ENCODE results near the gene MALAT1.
"Not testable (repeated sequence)": the region's sequence is repeated elsewhere in the genome, so short reads cannot be mapped to it uniquely, and the experiment has no call there.

The MALAT1 gene

GRCh38 chr11:65472588-65473277 is 26.1 kb upstream of the MALAT1 start:
- Histone ChIP-seq H3K4me2 (ENCODE audit: low read depth, low read length) (peak overlapping the region; percentile 75; the same call in 1 of the 2 replicates), H3K4me1 (ENCODE audit: low read length) (peaks cover 32% of the 10 kb centered on the region), H3K27ac (ENCODE audit: low read length) (peak overlapping the region; percentile 93), H3F3A (ENCODE audit: insufficient read depth, low read length) (peaks cover 48% of the 10 kb centered on the region), H3K9ac (ENCODE audit: low read length) (peak overlapping the region; percentile 87), H3K79me2 (ENCODE audit: low read length) (peaks cover 20% of the 10 kb centered on the region), H3K4me3 (ENCODE audit: low read length) (peak overlapping the region; percentile 25; the same call in 1 of the 2 replicates)
- not testable (repeated sequence) for H4K20me1 ChIP-seq (ENCODE audit: insufficient read depth, low read length); H3K27me3 ChIP-seq (replicated peaks; ENCODE audit: insufficient read depth, low read length); H3K9me3 ChIP-seq (replicated peaks; ENCODE audit: insufficient read depth, low read length); H2AFZ ChIP-seq (ENCODE audit: low read length); H3K36me3 ChIP-seq (replicated peaks; ENCODE audit: insufficient read depth, low read length); DNase-seq; H3K9me2 ChIP-seq (replicated peaks; ENCODE audit: insufficient read depth, low read length)

- H3K4me1 ChIP-seq (ENCODE audit: low read length): peaks cover 33% of the 10 kb centered on the region
- no peak overlapping the region for H3K4me2 ChIP-seq (ENCODE audit: low read depth, low read length)
- H2AFZ ChIP-seq (ENCODE audit: low read length): no peak overlapping the region
- H3K4me3 ChIP-seq (ENCODE audit: low read length): no peak overlapping the region
- no peaks in the 10 kb centered on the region for H3K27me3 ChIP-seq (replicated peaks; ENCODE audit: insufficient read depth, low read length)
- peak overlapping the region; percentile 93; the same call in 1 of the 2 replicates for H3K27ac ChIP-seq (ENCODE audit: low read length)
- H3K9me2 ChIP-seq (replicated peaks; ENCODE audit: insufficient read depth, low read length): no peaks in the 10 kb centered on the region
- H3K79me2 ChIP-seq (ENCODE audit: low read length): peaks cover 24% of the 10 kb centered on the region
- no peaks in the 10 kb centered on the region for H4K20me1 ChIP-seq (ENCODE audit: insufficient read depth, low read length)
- peaks cover 50% of the 10 kb centered on the region for H3F3A ChIP-seq (ENCODE audit: insufficient read depth, low read length)
- TF ChIP-seq CTCF (IDR thresholded peaks at IDR 0.05; ENCODE audit: low read length) (no peak), EZH2 (optimal IDR thresholded peaks at IDR 0.05; ENCODE audit: low read depth, low read length) (no peak)
- no peak for DNase-seq
- H3K9ac ChIP-seq (ENCODE audit: low read length): no peak overlapping the region
- no peaks in the 10 kb centered on the region for H3K36me3 ChIP-seq (replicated peaks; ENCODE audit: insufficient read depth, low read length)
- no peaks in the 10 kb centered on the region for H3K9me3 ChIP-seq (replicated peaks; ENCODE audit: insufficient read depth, low read length)
Observed at GRCh38 chr11:65473278-65473860, 25.5 kb upstream of the MALAT1 start.

- no peak overlapping the region for H3K4me2 ChIP-seq (ENCODE audit: low read depth, low read length)
- DNase-seq: no peak
- H4K20me1 ChIP-seq (ENCODE audit: insufficient read depth, low read length): no peaks in the 10 kb centered on the region
- no peaks in the 10 kb centered on the region for H3K36me3 ChIP-seq (replicated peaks; ENCODE audit: insufficient read depth, low read length)
- peaks cover 28% of the 10 kb centered on the region for H3K79me2 ChIP-seq (ENCODE audit: low read length)
- no peak overlapping the region for H2AFZ ChIP-seq (ENCODE audit: low read length)
- no peak for TF ChIP-seq EZH2phosphoT487 (IDR thresholded peaks at IDR 0.05; ENCODE audit: low read length)
- no peak for TF ChIP-seq EZH2 (optimal IDR thresholded peaks at IDR 0.05; ENCODE audit: low read depth, low read length)
- no peak for TF ChIP-seq CTCF (IDR thresholded peaks at IDR 0.05; ENCODE audit: low read length)
- peaks cover 52% of the 10 kb centered on the region for H3F3A ChIP-seq (ENCODE audit: insufficient read depth, low read length)
- no peak overlapping the region for H3K4me3 ChIP-seq (ENCODE audit: low read length)
- peak overlapping the region; percentile 14; the same call in 1 of the 2 replicates for H3K27ac ChIP-seq (ENCODE audit: low read length)
- no peaks in the 10 kb centered on the region for H3K9me2 ChIP-seq (replicated peaks; ENCODE audit: insufficient read depth, low read length)
- H3K4me1 ChIP-seq (ENCODE audit: low read length): peaks cover 31% of the 10 kb centered on the region
- no peaks in the 10 kb centered on the region for H3K27me3 ChIP-seq (replicated peaks; ENCODE audit: insufficient read depth, low read length)
- H3K9me3 ChIP-seq (replicated peaks; ENCODE audit: insufficient read depth, low read length): no peaks in the 10 kb centered on the region
- no peak overlapping the region for H3K9ac ChIP-seq (ENCODE audit: low read length)
Observed at GRCh38 chr11:65474864-65475263, 24.0 kb upstream of the MALAT1 start.

GRCh38 chr11:65476632-65477148 is 22.2 kb upstream of the MALAT1 start:
- no peaks in the 10 kb centered on the region for H3K9me3 ChIP-seq (replicated peaks; ENCODE audit: insufficient read depth, low read length)
- peak overlapping the region; percentile 95 for H3K4me2 ChIP-seq (ENCODE audit: low read depth, low read length)
- peaks cover 26% of the 10 kb centered on the region for H3K79me2 ChIP-seq (ENCODE audit: low read length)
- H3K36me3 ChIP-seq (replicated peaks; ENCODE audit: insufficient read depth, low read length): no peaks in the 10 kb centered on the region
- no peaks in the 10 kb centered on the region for H3K27me3 ChIP-seq (replicated peaks; ENCODE audit: insufficient read depth, low read length)
- DNase-seq: no peak
- TF ChIP-seq EZH2phosphoT487 (IDR thresholded peaks at IDR 0.05; ENCODE audit: low read length): no peak
- no peak for TF ChIP-seq EZH2 (optimal IDR thresholded peaks at IDR 0.05; ENCODE audit: low read depth, low read length)
- no peak for TF ChIP-seq CTCF (IDR thresholded peaks at IDR 0.05; ENCODE audit: low read length)
- peaks cover 41% of the 10 kb centered on the region for H3F3A ChIP-seq (ENCODE audit: insufficient read depth, low read length)
- H3K27ac ChIP-seq (ENCODE audit: low read length): peak overlapping the region; percentile 98
- H3K4me1 ChIP-seq (ENCODE audit: low read length): peaks cover 25% of the 10 kb centered on the region
- no peaks in the 10 kb centered on the region for H4K20me1 ChIP-seq (ENCODE audit: insufficient read depth, low read length)
- H3K9me2 ChIP-seq (replicated peaks; ENCODE audit: insufficient read depth, low read length): no peaks in the 10 kb centered on the region
- peak overlapping the region; percentile 99 for H3K9ac ChIP-seq (ENCODE audit: low read length)
- H3K4me3 ChIP-seq (ENCODE audit: low read length): peak overlapping the region; percentile 86
- H2AFZ ChIP-seq (ENCODE audit: low read length): no peak overlapping the region

All from MM.1S (cell line).